NT2/D1 (cell line): ENCODE data around the gene MLXIP.

ENCODE experiments used
- SUZ12 ChIP-seq: IDR thresholded peaks from 2 replicates; pipeline ENCODE4 v1.6.1; 2011; ENCODE audit not compliant: insufficient read length, insufficient read depth; ENCODE audit errors: extremely low read depth
- YY1 ChIP-seq: IDR thresholded peaks from 2 replicates; pipeline ENCODE4 v1.6.1; 2011; ENCODE audit not compliant: insufficient read length, insufficient read depth
- ZNF274 ChIP-seq: IDR thresholded peaks from 2 replicates; pipeline ENCODE4 v1.6.1; 2011; ENCODE audit warnings: mild to moderate bottlenecking, low read depth, low read length

GRCh38 chr12:122093098-122093883 is 14.7 kb downstream of the MLXIP start:
- TF ChIP-seq YY1 = no peak
- no peak for TF ChIP-seq ZNF274
- TF ChIP-seq SUZ12 = no peak
